Heart left ventricle (tissue), 16 donors: ENCODE measurements around the gene SSU72. TPM values are rescaled to one million over a fixed set of nuclear protein-coding genes. Genes with fewer than 3 reads are reported as not detected.
A peak's percentile ranks its signal among the peaks of the same experiment; 100 is the strongest.
"Not testable (repeated sequence)": the region's sequence is repeated elsewhere in the genome, so short reads cannot be mapped to it uniquely, and the experiment has no call there.

ENCODE experiments used
- ATAC-seq, 4 donors: fragments of 200-7000 bp; cut with Tn5 transposase; one replicate each; pipeline ENCODE4 v1.9.1; 2020 to 2022; ENCODE audit warnings: moderate library complexity in 4 of 4, mild to moderate bottlenecking in 3 of 4, moderate number of reproducible peaks in 1 of 4
- DNase-seq, 5 donors: peaks; one replicate each; pipeline ENCODE4 v3.0.0-alpha.2; 2020
- H3K27ac ChIP-seq, 12 donors: fragments of 200-600 bp; sonication (generic) in 4 of 12; one replicate each; pipeline versions ENCODE4 v1.5.0 to v1.8.0; 2016 to 2022; ENCODE audit warnings: mild to moderate bottlenecking in 2 of 12
- H3K27me3 ChIP-seq, 9 donors: fragments of 200-600 bp; sonication (generic) in 2 of 9; one replicate each; pipeline versions ENCODE4 v1.5.1 to v1.8.0; 2016 to 2022; ENCODE audit warnings: mild to moderate bottlenecking in 3 of 9
- H3K36me3 ChIP-seq, 9 donors: fragments of 200-600 bp; sonication (generic) in 2 of 9; one replicate each; pipeline versions ENCODE4 v1.5.0 to v1.8.0; 2018 to 2022; ENCODE audit warnings: mild to moderate bottlenecking in 2 of 9
- H3K4me1 ChIP-seq, 12 donors: fragments of 200-600 bp; sonication (generic) in 4 of 12; one replicate each; pipeline versions ENCODE4 v1.5.0 to v1.8.0; 2016 to 2022; ENCODE audit warnings: mild to moderate bottlenecking in 3 of 12
- H3K4me3 ChIP-seq, 12 donors: fragments of 200-600 bp; sonication (generic) in 4 of 12; one replicate each; pipeline versions ENCODE4 v1.5.0 to v1.8.0; 2017 to 2022; ENCODE audit warnings: mild to moderate bottlenecking in 9 of 12, moderate library complexity in 4 of 12
- H3K9me3 ChIP-seq, 12 donors: fragments of 200-600 bp; sonication (generic) in 4 of 12; one replicate each; pipeline versions ENCODE4 v1.5.0 to v1.8.0; 2016 to 2022; ENCODE audit warnings: mild to moderate bottlenecking in 1 of 12
- POLR2A ChIP-seq, 2 donors: fragments of 450-650 bp; IDR thresholded peaks; one replicate each; pipeline ENCODE4 v1.6.1; 2017; ENCODE audit warnings: antibody characterized with exemption in 2 of 2, mild to moderate bottlenecking in 2 of 2, moderate library complexity in 2 of 2
- WGBS, 4 donors: extraction: QIAGEN DNeasy Blood & Tissue Kit in 2 of 4; methylation state at CpG; one replicate each; pipeline versions ENCODE4 v1.1.5 to v1.1.7; 2013 to 2018; 5-methylcytosine and 5-hydroxymethylcytosine counted together
- intact Hi-C, 10 donors: fragments of 100-400 bp; cut with DNase I; formaldehyde crosslinking; loops; one replicate each; pipeline versions ENCODE4 v1.11.1 to v1.14.2; 2022
- polyA plus RNA-seq, 2 donors: library from polyadenylated mRNA; stranded (reverse); fragments of 200-250 nt; gene quantifications; one replicate each; pipeline ENCODE4 v1.2.3, GENCODE V29; 2013
- total RNA-seq, 9 donors: library from RNA; depleted of rRNA in 2 of 9; stranded (reverse); fragments of >200 nt in 2 of 9; fragmentation: NEBNext Ultra II Directional in 3 of 9; extraction: Animal tissue kit (Norgen Biotek cat#: 25700) in 3 of 9; gene quantifications; one replicate each; pipeline versions ENCODE4 v1.1.0 to v1.2.4, GENCODE V29; 2016 to 2023
- TF ChIP-seq, protein P1 (sequence below), 12 donors: fragments of 200-600 bp; sonication (generic) in 4 of 12; IDR thresholded peaks; one replicate each; pipeline versions ENCODE4 v1.5.0 to v1.8.0; 2018 to 2022; ENCODE audit warnings: antibody characterized with exemption in 12 of 12, mild to moderate bottlenecking in 5 of 12
- donor health status: ischemic (EF 13 %, LVEDD 7.1; RV severe dilation, severe dysfunction).
- donor health status: healthy with polysubstance abuse.
- donor health status: DM: no; HTN: yes; CAD: no.
- donor health status: DM: no; HTN: no; CAD: no.
- donor health status: ischemic (EF 25% LVEDD 6.9; RV normal size, moderate dysfunction).
- donor health status: ischemic (EF 25% LVEDD 5.7; RV mildly dilated, moderate dysfunction).
- donor health status: healthy.
- donor health status: DM: yes; HTN: yes; CAD: no.
- donor health status: ischemic (EF 35%, LVEDD 5.7; RV mildly dilated, moderate dysfunction).
- donor health status: nonischemic (EF 11% LVEDD 7.7; RV severe dilation, severe dysfunction).
- donor health status: DM: yes; HTN: yes; CAD: no.
- donor health status: PGD.
- donor health status: ischemic (EF 29% LVEDD 5.4; RV normal size, mild dysfunction).
- donor health status: nonischemic (EF 23%, LVEDD 6.1; RV moderate dilation, normal function).

Gene SSU72
- total and polyA plus RNA-seq, 11 donors: 76.3 to 160 (median 111) TPM

DNA sequence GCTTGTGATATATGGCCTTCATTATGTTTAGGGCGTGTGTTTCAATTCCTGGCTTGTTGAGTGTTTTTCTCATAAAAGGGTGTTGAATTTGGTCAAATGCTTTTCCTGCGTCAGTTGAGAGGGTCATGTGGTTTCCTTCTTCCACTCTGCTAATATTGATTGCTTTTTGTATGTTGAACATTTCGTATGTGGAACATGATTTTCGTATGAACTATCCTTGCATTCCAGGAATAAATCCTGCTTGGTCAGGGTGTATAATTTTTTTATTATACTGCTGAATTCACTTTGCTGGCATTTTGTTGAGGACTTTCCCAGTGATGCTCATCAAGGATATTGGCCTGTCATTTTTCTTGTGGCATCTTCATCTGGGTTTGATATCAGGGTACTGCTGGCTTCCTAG is 67.4 kb downstream of the SSU72 start:
- 92 to 96% (median 95%) methylated on average over 4 of the region's 4 CpGs for WGBS, 4 donors
- H3K27ac ChIP-seq: no peak overlapping the region
- no peak for TF ChIP-seq POLR2A (IDR thresholded peaks at IDR 0.05)
- H3K9me3 ChIP-seq: no peaks in the 10 kb centered on the region
- ATAC-seq (no peak), DNase-seq (no peak)
- intact Hi-C loops: loop anchor here in 6 of 10 donors (10.0 kb wide), 2 partner anchors 103 to 133 kb away; partner anchors contain the start of genes AURKAIP1 (in 5 of the 6) and MRPL20 (in 3 of the 6)
- no peak overlapping the region for H3K4me3 ChIP-seq
- peaks cover 0 to 23% (median 15%) of the 10 kb centered on the region in 12 donors for H3K4me1 ChIP-seq
- H3K36me3 ChIP-seq: no peaks in the 10 kb centered on the region
- H3K27me3 ChIP-seq: no peaks in the 10 kb centered on the region

- ATAC-seq, DNase-seq, H3K9me3 ChIP-seq, H3K36me3 ChIP-seq, H3K27me3 ChIP-seq: not testable (repeated sequence)
- Histone ChIP-seq H3K27ac (peak overlapping the region in 11 of 12 donors; percentile 26 to 86 (median 74)), H3K4me1 (peaks cover 0 to 16% (median 10%) of the 10 kb centered on the region in 12 donors), H3K4me3 (peak overlapping the region in 4 of 12 donors; percentile 32 to 46 (median 42))
- intact Hi-C loops: loop anchor here in 6 of 10 donors (10.0 kb wide), 2 partner anchors 101 to 131 kb away; partner anchors contain the start of genes AURKAIP1 (in 5 of the 6) and MRPL20 (in 3 of the 6)
- WGBS, 4 donors: 79 to 82% (median 79%) methylated on average over 5 of the region's 5 CpGs
These were observed 68.9 kb downstream of the SSU72 start for GRCh38 chr1:1505801-1506200.

DNA sequence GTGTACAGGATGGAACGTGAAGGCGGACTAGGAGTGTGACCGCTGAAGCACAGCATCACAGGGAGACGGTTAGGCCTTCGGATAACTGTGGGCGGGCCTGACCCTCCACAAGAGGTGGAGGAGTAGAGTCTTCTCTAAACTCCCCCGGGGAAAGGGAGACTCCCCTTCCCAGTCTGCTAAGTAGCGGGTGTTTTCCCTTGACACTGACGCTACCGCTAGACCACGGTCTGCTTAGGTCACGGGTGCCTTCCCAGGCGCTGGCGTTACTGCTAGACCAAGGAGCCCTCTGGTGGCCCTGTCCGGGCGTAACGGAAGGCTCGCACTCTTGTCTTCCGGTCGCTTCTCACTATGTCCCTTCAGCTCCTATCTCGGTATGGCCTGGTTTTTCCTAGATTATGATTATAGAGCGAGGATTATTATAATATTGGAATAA is 69.3 kb downstream of the SSU72 start:
- H3K9me3 ChIP-seq, H3K36me3 ChIP-seq, H3K27me3 ChIP-seq: not testable (repeated sequence)
- DNase-seq: peak in 4 of 5 donors; percentile 39 to 63 (median 54)
- peak in 3 of 4 donors; percentile 40 to 77 (median 58) for ATAC-seq
- intact Hi-C loops: loop anchor here in 6 of 10 donors (10.0 kb wide), 2 partner anchors 101 to 131 kb away; partner anchors contain the start of genes AURKAIP1 (in 5 of the 6) and MRPL20 (in 3 of the 6)
- H3K4me3 ChIP-seq: peak overlapping the region in 10 of 12 donors; percentile 5 to 46 (median 32)
- peaks cover 0 to 15% (median 7%) of the 10 kb centered on the region in 12 donors for H3K4me1 ChIP-seq
- 2 to 25% (median 8%) methylated on average over 10 to 17 of the region's 22 CpGs for WGBS, 4 donors
- TF ChIP-seq, protein P1, sequence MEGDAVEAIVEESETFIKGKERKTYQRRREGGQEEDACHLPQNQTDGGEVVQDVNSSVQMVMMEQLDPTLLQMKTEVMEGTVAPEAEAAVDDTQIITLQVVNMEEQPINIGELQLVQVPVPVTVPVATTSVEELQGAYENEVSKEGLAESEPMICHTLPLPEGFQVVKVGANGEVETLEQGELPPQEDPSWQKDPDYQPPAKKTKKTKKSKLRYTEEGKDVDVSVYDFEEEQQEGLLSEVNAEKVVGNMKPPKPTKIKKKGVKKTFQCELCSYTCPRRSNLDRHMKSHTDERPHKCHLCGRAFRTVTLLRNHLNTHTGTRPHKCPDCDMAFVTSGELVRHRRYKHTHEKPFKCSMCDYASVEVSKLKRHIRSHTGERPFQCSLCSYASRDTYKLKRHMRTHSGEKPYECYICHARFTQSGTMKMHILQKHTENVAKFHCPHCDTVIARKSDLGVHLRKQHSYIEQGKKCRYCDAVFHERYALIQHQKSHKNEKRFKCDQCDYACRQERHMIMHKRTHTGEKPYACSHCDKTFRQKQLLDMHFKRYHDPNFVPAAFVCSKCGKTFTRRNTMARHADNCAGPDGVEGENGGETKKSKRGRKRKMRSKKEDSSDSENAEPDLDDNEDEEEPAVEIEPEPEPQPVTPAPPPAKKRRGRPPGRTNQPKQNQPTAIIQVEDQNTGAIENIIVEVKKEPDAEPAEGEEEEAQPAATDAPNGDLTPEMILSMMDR (IDR thresholded peaks at IDR 0.05): peak in 10 of 12 donors; percentile 17 to 48 (median 31)
- H3K27ac ChIP-seq: peak overlapping the region; percentile 19 to 86 (median 76)

DNA sequence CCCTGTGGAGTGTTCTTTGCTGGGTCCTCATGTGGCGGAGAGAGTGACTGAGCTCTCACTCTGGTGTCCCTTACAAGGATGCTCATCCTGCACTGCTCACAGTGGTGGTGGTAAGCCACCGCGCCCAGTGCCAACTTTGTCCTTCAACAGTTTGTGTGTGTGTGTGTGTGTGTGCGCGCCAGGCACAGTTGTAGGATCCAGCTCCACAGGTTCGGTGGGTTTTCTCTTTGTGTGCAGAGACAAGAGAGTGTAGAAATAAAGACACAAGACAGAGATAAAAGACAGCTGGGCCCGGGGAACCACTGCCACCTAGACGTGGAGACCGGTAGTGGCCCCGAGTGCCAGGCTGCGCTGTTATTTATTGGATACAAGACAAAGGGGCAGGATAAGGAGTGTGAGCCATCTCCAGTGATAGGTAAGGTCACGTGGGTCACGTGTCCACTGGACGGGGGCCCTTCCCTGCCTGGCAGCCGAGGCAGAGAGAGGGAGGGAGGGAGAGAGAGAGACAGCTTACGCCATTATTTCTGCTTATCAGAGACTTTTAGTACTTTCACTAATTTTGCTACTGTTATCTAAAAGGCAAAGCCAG is 69.8 kb downstream of the SSU72 start:
- not testable (repeated sequence) for H3K9me3 ChIP-seq, H3K27me3 ChIP-seq, H3K36me3 ChIP-seq
- peaks cover 0 to 15% (median 7%) of the 10 kb centered on the region in 12 donors for H3K4me1 ChIP-seq
- H3K27ac ChIP-seq: peak overlapping the region; percentile 19 to 86 (median 76)
- peak; percentile 16 to 52 (median 33) for ATAC-seq
- 33 to 43% (median 37%) methylated on average over 16 of the region's 16 CpGs for WGBS, 4 donors
- peak; percentile 55 to 83 (median 66) for DNase-seq
- TF ChIP-seq, protein P1 (IDR thresholded peaks at IDR 0.05): peak; percentile 55 to 77 (median 60)
- intact Hi-C loops: loop anchor here in 6 of 10 donors (5.0 to 10.0 kb wide), 3 partner anchors 63 to 130 kb away; partner anchors contain the start of genes AURKAIP1 (in 5 of the 6) and MRPL20 (in 3 of the 6)
- peak overlapping the region in 10 of 12 donors; percentile 5 to 46 (median 32) for H3K4me3 ChIP-seq

DNA sequence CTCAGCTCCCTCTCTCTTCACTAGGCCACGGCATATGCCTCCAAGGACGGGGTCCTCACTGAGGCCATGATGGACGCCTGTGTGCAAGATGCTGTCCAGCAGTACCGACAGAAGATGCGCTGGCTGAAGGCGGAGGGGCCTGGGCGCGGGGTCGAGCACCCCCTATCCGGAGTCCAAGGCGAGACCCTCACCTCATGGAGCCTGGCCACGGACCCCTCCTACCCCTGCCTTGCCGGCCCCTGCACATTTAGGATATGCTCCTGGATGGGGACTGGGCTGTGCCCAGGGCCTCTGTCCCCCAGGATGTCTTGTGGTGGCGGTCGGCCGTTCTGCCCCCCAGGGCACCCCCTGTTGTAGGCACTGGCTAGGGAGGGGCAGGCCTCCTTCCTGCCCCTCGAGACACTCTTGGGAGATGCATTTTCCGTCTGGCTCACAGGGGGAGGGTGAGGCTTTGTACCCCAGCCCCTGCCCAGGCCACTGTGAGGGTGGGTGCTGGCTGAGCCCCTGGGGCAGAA is 79.1 kb downstream of the SSU72 start:
- peak in 3 of 4 donors; percentile 9 to 37 (median 21) for ATAC-seq
- H3K4me1 ChIP-seq, H3K4me3 ChIP-seq, H3K27ac ChIP-seq, H3K27me3 ChIP-seq, DNase-seq: not testable (repeated sequence)
- intact Hi-C loops: loop anchor here in 1 of 10 donors (10.0 kb wide), 1 partner anchor 521 kb away; no protein-coding TSS in a partner anchor
- 83 to 92% (median 90%) methylated on average over 13 to 18 of the region's 18 CpGs for WGBS, 4 donors
- Histone ChIP-seq H3K9me3 (peaks cover 0 to 25% (median 8%) of the 10 kb centered on the region in 12 donors), H3K36me3 (peaks cover 0 to 45% (median 31%) of the 10 kb centered on the region in 9 donors)

DNA sequence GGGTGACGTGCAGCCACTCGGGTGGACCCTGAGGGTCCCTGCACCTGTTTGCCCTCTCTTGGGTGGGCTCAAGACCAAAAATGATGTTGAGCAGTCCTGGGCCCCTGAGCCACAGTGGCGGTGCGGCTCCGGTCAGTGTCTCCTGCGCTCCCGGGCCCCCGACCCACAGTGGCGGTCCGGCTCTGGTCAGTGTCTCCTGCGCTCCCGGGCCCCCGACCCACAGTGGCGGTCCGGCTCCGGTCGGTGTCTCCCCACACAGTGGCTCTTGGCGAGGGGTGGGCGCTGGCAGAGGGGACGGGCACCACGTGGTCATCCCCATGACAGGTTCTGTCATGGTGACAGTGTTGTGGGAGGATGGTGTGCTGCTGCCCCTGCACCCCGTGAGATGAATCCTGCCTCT is 80.4 kb downstream of the SSU72 start:
- WGBS, 4 donors: 95 to 99% (median 96%) methylated on average over 8 to 22 of the region's 22 CpGs
- not testable (repeated sequence) for H3K4me3 ChIP-seq, H3K27ac ChIP-seq, H3K4me1 ChIP-seq, H3K27me3 ChIP-seq, ATAC-seq, DNase-seq
- intact Hi-C loops: loop anchor here in 1 of 10 donors (10.0 kb wide), 1 partner anchor 520 kb away; no protein-coding TSS in a partner anchor
- H3K9me3 ChIP-seq: peaks cover 0 to 25% (median 8%) of the 10 kb centered on the region in 12 donors
- H3K36me3 ChIP-seq: peaks cover 0 to 57% (median 43%) of the 10 kb centered on the region in 9 donors
